CD4-positive, alpha-beta T cell treated with Interleukin-10 for 1 hour (primary cell): ENCODE data around the gene DSG3.

Experiments
- DNase-seq: peaks from one replicate; pipeline ENCODE4 v3.0.0-alpha.2; 2020

Gene DSG3

DNA sequence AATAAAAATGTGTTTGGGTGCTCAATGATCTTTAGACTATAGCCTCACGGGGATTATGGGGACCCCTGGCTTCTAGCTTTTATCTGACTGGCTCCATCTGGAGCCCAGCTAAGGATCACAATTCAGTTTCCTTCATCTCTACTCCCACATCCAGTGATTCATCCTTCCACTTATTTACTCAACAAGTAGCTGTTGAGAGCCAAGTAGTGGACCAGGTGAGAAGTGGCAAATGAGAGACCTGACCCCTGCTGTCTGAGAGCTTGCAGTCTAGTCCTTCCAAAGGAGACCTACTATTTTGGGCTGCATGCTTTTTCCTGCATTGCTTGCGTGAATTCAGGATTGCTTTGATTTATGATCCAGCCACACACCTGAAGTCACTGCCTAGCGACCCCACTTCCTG is 10.7 kb upstream of the DSG3 start:
- DNase-seq, result no peak

GRCh38 chr18:31438402-31438801 is 9.1 kb upstream of the DSG3 start:
- DNase-seq, result no peak

DNA sequence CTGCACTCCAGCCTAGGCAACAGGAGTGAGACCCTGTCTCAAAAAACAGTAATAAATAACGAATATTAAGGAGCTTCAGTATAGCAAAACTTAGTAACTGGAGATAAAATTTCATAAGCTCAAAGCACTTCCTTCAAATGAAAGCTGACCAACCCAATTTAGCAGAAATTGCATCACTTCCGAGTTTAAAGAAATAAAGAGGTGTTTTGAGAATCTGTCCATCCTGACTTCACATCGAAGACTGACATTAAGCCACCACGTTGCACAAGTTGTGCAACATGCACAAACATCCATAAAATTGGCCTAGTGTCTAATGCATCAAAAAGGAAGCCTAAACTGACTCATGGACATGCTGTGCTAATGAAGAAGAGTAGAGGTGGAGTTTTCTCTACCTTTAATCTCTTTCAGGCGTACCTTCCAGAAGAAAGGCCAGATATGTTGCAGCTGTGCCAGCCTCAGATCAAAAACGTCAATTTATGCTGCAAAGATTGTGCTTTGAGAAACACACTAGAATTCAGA is 7.7 kb upstream of the DSG3 start:
- no peak for DNase-seq

DNA sequence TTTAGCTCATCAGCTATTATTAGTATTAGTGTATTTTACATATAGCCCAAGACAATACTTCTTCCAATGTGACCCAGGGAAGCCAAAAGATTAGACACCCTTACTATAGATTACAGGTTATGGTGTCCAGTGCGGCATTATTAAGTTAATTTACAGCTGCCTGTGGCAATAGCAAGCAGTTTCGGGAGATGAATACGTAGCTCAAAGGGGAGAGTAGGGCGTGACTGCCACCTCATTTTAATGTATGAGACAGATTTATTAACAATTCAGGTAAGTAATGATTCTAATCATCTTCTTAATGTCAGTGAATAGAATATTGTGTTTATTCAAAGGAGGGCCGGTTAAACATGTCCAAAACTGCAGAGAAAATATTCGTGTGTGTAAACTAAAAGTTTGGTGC is 6.8 kb upstream of the DSG3 start:
- no peak for DNase-seq

DNA sequence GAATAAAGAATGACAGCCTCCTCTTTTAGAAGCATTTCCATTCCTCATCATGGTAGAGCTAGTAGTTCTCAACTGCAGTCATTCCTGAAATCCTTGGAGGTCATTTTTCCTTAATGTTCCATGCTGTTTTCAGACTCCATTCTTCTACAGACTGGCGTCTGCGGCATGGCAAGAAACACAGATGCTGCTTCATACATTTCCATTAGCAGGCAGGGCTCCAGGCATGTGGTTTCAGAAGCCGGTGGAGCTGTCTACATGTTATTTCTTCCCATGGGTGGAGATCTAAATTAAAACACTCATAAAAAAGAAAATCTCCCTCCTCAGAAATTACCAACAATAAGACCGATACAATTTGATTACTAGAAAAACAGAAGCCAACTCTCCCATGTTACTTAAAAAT is 6.0 kb upstream of the DSG3 start:
- no peak for DNase-seq

- no peak for DNase-seq
Measured at GRCh38 chr18:31444142-31444541, 3.4 kb upstream of the DSG3 start.

DNA sequence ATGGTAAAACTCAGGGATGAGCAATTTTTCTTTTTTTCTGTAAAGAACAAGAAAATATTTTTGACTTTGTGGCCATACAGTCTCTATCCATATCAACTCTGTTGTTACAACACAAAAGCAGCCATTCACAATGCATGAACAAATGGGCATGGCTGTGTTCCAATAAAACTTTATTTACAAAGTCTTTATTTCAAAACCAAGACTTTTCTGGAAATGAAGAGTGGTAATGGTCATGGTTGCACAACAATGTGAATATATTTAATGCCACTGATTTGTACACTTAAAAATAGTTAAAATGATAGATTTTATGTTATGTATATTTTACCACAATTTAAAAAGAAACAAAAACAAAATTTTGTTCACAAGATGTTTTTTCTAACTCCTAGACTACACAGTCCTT is 1.6 kb upstream of the DSG3 start:
- no peak for DNase-seq

- DNase-seq, result no peak
Measured at GRCh38 chr18:31446854-31447253, 687 bp upstream of the DSG3 start.

DNA sequence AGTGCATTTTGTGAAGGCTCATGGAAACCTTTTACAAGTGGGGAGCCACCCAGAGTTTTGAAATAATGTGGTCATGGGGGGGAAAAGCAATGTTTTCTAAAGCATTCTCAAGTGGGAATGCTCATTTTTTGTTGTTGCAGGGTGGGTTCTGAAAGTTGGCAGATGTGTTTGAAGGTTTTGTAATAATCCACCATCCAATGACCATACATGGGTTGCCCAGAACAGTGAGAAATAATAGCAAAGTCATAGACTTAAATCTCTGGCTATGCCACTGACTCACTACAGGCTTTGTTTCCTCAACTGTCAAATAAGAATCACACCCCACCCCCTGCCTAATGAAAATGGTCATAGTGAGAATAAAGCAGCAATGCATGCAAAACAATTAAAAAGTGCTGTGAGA is 2.9 kb downstream of the DSG3 start:
- no peak for DNase-seq

GRCh38 chr18:31451625-31452024 is 4.1 kb downstream of the DSG3 start:
- no peak for DNase-seq

DNA sequence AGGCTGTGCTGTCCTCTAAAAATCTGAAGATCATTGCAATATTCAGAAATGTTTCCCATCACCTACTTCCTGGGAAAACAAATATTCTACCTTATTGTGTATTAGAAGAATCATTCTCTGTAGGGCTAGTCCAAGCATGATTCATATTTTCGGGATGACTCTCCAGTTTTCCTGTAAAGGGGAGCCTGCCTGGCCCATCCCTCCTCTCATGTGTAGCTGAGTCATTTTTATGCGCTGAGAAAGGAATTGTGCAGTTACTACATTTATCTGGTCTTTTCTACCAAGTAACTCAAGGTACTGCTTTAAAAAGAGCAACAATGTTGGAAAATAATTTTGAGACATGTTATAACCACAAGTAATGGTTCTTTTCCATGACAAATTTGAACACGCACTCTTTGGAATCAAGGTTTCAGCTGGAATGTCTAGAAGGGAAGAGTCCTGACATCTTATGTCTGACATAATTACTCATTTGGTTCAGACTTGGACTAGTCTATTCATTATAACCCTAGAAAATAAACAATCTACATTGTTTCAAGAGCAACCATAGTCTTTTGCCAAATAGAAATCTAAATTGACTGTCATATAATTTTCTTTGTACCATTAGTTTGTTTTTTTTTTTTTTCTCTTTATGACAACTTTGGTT is 6.6 kb downstream of the DSG3 start:
- no peak for DNase-seq

DNA sequence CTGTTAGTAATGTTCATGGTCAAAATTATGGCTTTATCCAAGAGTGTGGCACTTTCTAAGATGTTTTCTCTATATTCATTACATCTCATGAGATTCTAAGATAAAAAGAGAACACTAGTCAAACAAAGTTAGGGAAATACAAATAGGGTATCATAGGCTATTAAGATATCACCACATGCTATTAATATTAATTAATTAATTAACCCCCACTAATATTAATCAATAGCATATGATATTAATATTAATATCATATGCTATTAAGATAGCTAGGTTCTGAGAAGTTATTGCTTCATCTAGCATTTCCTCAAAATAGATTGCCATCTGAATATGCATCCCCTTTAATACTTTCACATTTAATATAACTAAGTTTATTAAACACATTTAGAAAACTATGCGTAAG is 22.1 kb downstream of the DSG3 start:
- DNase-seq, result no peak

GRCh38 chr18:31478688-31479087 is 31.1 kb downstream of the DSG3 start:
- DNase-seq, result no peak

DNA sequence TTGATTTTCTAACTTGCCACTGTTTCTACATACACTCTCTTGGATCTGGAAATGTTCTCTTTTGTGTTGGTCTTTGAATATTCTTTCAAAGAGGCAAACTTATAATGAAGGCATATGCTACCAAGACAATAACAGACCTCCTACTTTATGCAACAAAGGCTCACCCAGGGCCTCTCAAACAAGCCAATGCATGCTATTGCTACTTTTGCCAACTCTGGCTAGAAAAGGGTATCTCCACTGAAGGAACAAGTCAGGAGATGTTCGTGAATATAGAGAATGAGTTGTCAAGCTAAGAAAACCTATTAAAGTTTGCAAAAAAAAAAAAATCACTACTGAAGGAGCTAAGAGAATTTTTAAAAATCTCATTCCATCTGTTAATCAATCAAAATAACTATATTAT is 34.5 kb downstream of the DSG3 start:
- no peak for DNase-seq

DNA sequence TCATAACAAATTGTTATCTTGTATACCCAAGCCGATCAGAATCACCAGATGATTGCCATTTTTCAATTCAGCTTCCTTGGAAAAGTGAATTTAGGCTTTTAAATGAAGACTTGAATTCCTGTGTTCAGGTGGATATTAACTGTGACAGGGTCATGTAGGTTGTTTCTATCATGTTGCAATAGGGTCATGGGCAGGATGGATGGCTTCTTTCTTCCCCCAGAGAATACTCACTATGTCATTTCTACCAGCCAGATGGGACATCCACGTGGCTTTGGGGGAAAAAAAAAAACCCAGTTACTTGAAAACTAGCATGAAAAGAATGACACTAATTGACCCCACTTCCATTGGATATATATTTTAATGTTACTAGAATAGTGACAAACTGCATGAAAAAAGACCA is 35.9 kb downstream of the DSG3 start:
- DNase-seq, result no peak

GRCh38 chr18:31484461-31484860 is 36.9 kb downstream of the DSG3 start:
- DNase-seq, result no peak

DNA sequence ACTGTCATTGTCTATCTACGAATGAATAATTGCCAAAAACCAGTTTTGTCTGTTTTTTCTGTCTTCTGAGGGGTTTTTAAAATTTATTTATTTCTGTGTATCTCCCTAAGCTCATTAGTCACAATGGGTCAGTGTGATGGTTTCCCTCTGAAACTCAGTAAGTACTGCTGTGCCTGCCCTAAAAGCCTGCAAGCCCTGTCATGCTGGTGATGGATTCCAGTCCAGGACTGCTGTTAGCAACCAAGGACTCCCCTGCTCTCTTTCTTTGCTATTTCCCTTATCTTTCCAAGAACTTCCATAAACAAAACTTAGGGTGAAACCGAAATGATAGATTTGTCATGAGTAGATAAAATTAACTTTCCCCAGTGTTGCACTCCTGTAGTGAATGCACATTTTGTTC is 38.6 kb downstream of the DSG3 start:
- DNase-seq, result no peak

DNA sequence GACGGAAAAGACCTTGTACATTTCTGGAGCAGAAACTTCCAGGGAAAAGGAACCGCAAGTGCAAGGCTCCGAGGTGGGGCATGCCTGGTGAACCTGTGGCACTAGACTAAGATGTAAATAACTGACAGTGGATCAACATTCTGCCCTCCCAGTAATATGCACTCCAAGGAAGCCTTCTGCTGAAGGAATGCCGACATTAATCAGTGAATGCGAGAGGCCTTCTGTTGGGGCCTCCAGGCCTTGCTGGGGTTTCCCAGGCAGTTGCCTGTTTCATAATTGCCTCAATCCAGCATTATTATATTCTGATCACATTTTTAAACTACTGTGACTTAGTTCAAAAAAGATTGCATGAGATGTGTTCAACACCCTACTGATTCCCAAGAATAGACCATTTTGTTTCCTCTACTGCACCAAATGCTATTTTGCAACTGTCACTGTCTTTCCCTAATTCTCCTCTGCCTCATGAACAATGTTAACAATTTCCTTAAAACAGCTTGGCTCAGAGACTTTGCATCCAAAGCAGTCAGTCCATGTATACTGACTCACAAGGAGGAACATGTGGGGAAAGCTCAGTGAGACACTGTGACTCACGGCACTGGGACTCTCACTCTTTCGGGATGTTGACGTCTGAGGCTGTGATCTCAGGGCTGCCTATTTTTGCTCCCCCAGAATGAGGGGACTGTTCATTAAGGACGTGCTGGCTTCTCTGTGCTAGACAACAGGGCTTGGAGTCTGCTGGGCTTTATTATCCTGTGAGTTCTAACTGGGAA is 39.9 kb downstream of the DSG3 start:
- DNase-seq, result no peak

GRCh38 chr18:31489311-31489710 is 41.8 kb downstream of the DSG3 start:
- no peak for DNase-seq

DNA sequence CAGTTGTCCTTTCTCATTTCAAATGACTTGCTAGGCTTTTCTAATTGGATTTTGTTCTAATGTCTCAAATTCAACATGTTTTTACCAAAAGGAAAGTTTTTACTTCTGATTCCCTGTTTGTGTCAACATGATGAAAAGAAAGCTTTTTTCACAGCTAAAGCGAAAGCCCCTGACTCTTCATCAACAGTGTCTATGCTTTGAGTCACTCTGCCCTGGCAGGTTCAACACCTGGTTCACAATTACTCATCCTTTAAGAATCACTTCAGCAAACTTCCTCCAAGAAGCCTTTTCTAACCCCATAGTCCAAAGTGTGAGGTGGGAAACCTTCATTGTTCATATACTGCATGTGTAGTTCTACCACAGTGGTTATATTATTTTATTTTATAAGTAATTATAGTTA is 42.8 kb downstream of the DSG3 start:
- DNase-seq, result no peak

- no peak for DNase-seq
Measured at GRCh38 chr18:31490833-31491232, 43.3 kb downstream of the DSG3 start.

DNA sequence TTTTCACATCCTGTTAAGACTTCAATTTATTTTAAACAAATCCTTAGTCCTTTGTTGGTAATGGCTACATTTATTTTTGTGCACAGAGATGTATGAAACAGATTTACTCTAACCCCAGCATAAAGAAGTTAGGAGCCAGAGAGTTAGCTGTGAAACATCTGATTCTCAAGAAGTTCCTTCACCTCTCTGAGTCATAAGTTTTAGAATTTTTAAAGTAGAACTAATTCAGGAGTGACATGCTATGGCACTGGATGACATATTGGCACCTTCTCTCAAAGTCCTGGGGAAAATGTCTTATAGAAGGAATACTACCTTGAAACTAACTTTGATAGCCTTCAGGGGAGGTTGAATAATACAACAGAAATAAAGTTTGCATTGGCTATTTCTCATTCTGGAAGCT is 44.0 kb downstream of the DSG3 start:
- no peak for DNase-seq

DNA sequence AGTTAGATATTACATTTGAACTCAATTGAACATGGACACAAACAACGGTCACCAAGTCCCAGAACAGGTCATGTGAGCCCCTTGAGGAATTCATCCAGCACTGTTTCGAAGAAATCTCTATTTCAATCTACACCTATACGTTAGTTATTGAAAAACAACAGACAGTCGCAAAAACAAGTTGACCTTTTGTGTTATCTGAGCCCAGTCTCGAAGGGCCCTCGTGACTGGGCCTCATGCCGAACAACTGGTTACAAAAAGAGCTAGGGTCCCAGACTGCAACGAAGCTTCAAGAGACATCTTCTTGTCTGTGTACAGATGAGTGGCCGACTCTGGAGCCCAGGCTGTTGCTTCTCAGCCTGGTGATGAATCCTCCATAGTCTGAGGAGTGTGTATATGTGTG is 45.1 kb downstream of the DSG3 start:
- DNase-seq, result no peak

DNA sequence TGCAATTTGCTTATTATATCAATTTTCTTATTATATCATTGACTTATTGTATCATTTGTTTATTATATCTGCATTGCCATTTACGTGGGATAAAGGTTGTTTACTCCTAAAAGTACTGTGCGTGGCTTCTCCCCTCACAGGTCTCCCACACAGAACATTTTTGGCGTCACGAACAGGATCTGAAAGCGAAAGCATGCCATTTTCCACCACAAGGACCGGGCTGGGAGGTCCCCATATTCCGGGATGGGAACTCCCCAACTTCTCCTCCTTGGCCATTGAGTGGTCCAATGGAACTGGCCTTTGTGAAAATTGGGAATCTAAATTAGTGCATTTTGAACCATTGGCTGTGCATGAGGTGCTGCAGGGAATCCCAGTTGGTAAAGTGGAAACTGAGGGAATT is 45.6 kb downstream of the DSG3 start:
- no peak for DNase-seq

GRCh38 chr18:31493941-31494340 is 46.4 kb downstream of the DSG3 start:
- DNase-seq, result no peak
